K562 (cell line): ENCODE data around the gene ST7. TPM values are rescaled to one million over a fixed set of nuclear protein-coding genes. Genes with fewer than 3 reads are reported as not detected.

Experiments used
- ATAC-seq: fragments of 200-7000 bp; cut with Tn5 transposase; 3 replicates; pipeline ENCODE4 v1.9.1; 2020; ENCODE audit warnings: moderate library complexity
- BruUV-seq: library from RNA; stranded (reverse); fragments of 400-500 nt; replicated peaks from 2 replicates; lab custom pipeline; 2021; lab: Mats Ljungman, UMichigan
- CTCF ChIA-PET: fragments of 300-600 bp; formaldehyde crosslinking; extraction: SDS; loops from one replicate; lab custom pipeline; 2021; ENCODE audit warnings: low intra/inter-chr PET ratio; lab: Yijun Ruan, JAX
- POLR2A ChIA-PET: fragments of 300-600, 350-650 bp; sonication (Branson Sonifier 250); formaldehyde crosslinking; extraction: SDS; loops from one replicate; lab custom pipeline; 2021; ENCODE audit warnings: antibody characterized with exemption, inconsistent platforms; lab: Yijun Ruan, JAX
- DNase-seq, 4 experiments: peaks; one replicate each; pipeline versions ENCODE4 v3.0.0 to v3.0.0-alpha.2; 2011 to 2018; ENCODE audit warnings: low spot score in 3 of 4, mixed read lengths in 3 of 4; ENCODE audit errors: extremely low read depth in 1 of 4
- FAIRE-seq: peaks from 2 replicates; lab custom pipeline; 2011; peaks lifted over from hg19 to GRCh38; lab: Jason Lieb, UNC
- H2AFZ ChIP-seq: 2 replicates; pipeline ENCODE4 v1.6.0; 2011; ENCODE audit warnings: low read depth, low read length, control low read depth, inconsistent platforms
- H3K27ac ChIP-seq: fragments of 200-600 bp; 3 replicates; pipeline ENCODE4 v1.8.0; 2011; ENCODE audit warnings: low read depth, mild to moderate bottlenecking, control low read depth, inconsistent platforms, low read length, moderate library complexity, mixed read lengths; ENCODE audit errors: extremely low read depth
- H3K27me3 ChIP-seq, 2 experiments: fragments of 300-600 bp in 1 of 2; 2 replicates in 1 of 2; 3 replicates in 1 of 2; pipeline versions ENCODE4 v1.6.0 to v1.8.0; 2011; ENCODE audit warnings: inconsistent platforms in 2 of 2, low read length in 2 of 2, mild to moderate bottlenecking in 1 of 2, mixed read lengths in 1 of 2, moderate library complexity in 1 of 2; ENCODE audit not compliant: control insufficient read depth in 2 of 2, insufficient read depth in 2 of 2
- H3K36me3 ChIP-seq: fragments of 300-600 bp; 3 replicates; pipeline ENCODE4 v1.8.0; 2011; ENCODE audit warnings: mild to moderate bottlenecking, low read length, inconsistent platforms; ENCODE audit not compliant: control insufficient read depth, insufficient read depth
- H3K4me1 ChIP-seq, 2 experiments: fragments of 200-600 bp in 1 of 2; replicated peaks in 1 of 2; 2 replicates in 1 of 2; 3 replicates in 1 of 2; pipeline versions ENCODE4 v1.5.1 to v1.8.0; 2011; ENCODE audit warnings: inconsistent platforms in 2 of 2, low read length in 2 of 2, mild to moderate bottlenecking in 1 of 2, mixed read lengths in 1 of 2, moderate library complexity in 1 of 2; ENCODE audit not compliant: control insufficient read depth in 2 of 2, insufficient read depth in 2 of 2
- H3K4me2 ChIP-seq: 2 replicates; pipeline ENCODE4 v1.6.1; 2011; ENCODE audit warnings: low read length, control low read depth, inconsistent platforms, mixed read lengths; ENCODE audit not compliant: insufficient read depth
- H3K4me3 ChIP-seq: fragments of 200-600 bp; sonication (generic), shearing (Covaris generic); 2 replicates; pipeline ENCODE4 v1.5.1; 2016; ENCODE audit warnings: control low read depth, inconsistent platforms
- H3K79me2 ChIP-seq: fragments of 200-600 bp; 3 replicates; pipeline ENCODE4 v1.8.0; 2011; ENCODE audit warnings: low read length, inconsistent platforms; ENCODE audit not compliant: control insufficient read depth, insufficient read depth
- H3K9ac ChIP-seq, 2 experiments: 2 replicates each; pipeline versions ENCODE4 v1.6.0 to v1.6.1; 2011; ENCODE audit warnings: low read depth in 2 of 2, low read length in 2 of 2, control low read depth in 1 of 2, inconsistent platforms in 1 of 2, mild to moderate bottlenecking in 1 of 2, mixed read lengths in 1 of 2; ENCODE audit not compliant: insufficient read depth in 1 of 2
- H3K9me1 ChIP-seq: one replicate; pipeline ENCODE4 v1.6.0; 2011; ENCODE audit warnings: inconsistent platforms, mild to moderate bottlenecking, low read length, moderate library complexity; ENCODE audit not compliant: control insufficient read depth, insufficient read depth
- H3K9me3 ChIP-seq: replicated peaks from 2 replicates; pipeline ENCODE4 v1.5.1; 2011; ENCODE audit warnings: low read depth, low read length, inconsistent platforms; ENCODE audit not compliant: control insufficient read depth, insufficient read depth
- H4K20me1 ChIP-seq: replicated peaks from 2 replicates; pipeline ENCODE4 v1.6.1; 2011; ENCODE audit warnings: low read length, inconsistent platforms, mixed read lengths; ENCODE audit not compliant: control insufficient read depth, insufficient read depth
- CHD1 ChIP-seq: fragments of 200-600 bp; sonication (generic); IDR thresholded peaks from one replicate; pipeline ENCODE4 v1.6.1; 2012; ENCODE audit warnings: mild to moderate bottlenecking, moderate library complexity, low read length, inconsistent platforms
- CREB1 ChIP-seq, 2 experiments: sonication (generic) in 1 of 2; formaldehyde crosslinking in 1 of 2; IDR thresholded peaks; 2 replicates each; pipeline versions ENCODE4 v1.6.1 to v1.8.0; 2012 to 2022; ENCODE audit warnings: inconsistent platforms in 1 of 2, mild to moderate bottlenecking in 1 of 2, missing genetic modification reagents in 1 of 2, moderate library complexity in 1 of 2
- CTCF ChIP-seq, 3 experiments: IDR thresholded peaks in 2 of 3; conservative IDR thresholded peaks in 1 of 3; 2 replicates each; pipeline ENCODE4 v1.5.1; 2011 to 2012; ENCODE audit warnings: low read length in 3 of 3, mild to moderate bottlenecking in 3 of 3, control low read depth in 2 of 3, improper control_type of control experiment in 1 of 3, inconsistent platforms in 1 of 3, low read depth in 1 of 3, mixed read lengths in 1 of 3, moderate library complexity in 1 of 3; ENCODE audit not compliant: insufficient read depth in 2 of 3
- E2F5 ChIP-seq: sonication (generic); formaldehyde crosslinking; IDR thresholded peaks from 2 replicates; pipeline ENCODE4 v1.8.0; 2022; ENCODE audit warnings: mild to moderate bottlenecking, missing genetic modification reagents
- FOXP1 ChIP-seq: sonication (generic); formaldehyde crosslinking; IDR thresholded peaks from 2 replicates; pipeline ENCODE4 v1.8.0; 2022; ENCODE audit warnings: mild to moderate bottlenecking, missing genetic modification reagents
- IRF2 ChIP-seq: sonication (generic); formaldehyde crosslinking; IDR thresholded peaks from 2 replicates; pipeline ENCODE4 v1.8.1; 2022; ENCODE audit warnings: mild to moderate bottlenecking, missing genetic modification reagents
- MYBL2 ChIP-seq, 2 experiments: fragments of 450-650 bp in 1 of 2; sonication (generic) in 1 of 2; formaldehyde crosslinking in 1 of 2; IDR thresholded peaks; 2 replicates each; pipeline versions ENCODE4 v1.6.1 to v1.8.1; 2017 to 2022; ENCODE audit warnings: borderline replicate concordance in 1 of 2, inconsistent platforms in 1 of 2, low read depth in 1 of 2, mild to moderate bottlenecking in 1 of 2, missing genetic modification reagents in 1 of 2, moderate library complexity in 1 of 2
- NEUROD1 ChIP-seq: fragments of 150-350 bp; IDR thresholded peaks from 2 replicates; pipeline ENCODE4 v1.6.1; 2014; ENCODE audit warnings: borderline replicate concordance, low read length, low read depth; ENCODE audit not compliant: partially characterized antibody
- SLC30A9 ChIP-seq: fragments of 250-450 bp; sonication (Bioruptor Pico); IDR thresholded peaks from 2 replicates; pipeline ENCODE4 v1.8.0; 2022; ENCODE audit warnings: mild to moderate bottlenecking, moderate library complexity
- THRAP3 ChIP-seq: fragments of 450-650 bp; IDR thresholded peaks from 2 replicates; pipeline ENCODE4 v1.6.1; 2016; ENCODE audit warnings: mild to moderate bottlenecking, inconsistent platforms, borderline replicate concordance
- ZKSCAN3 ChIP-seq: fragments of 250-450 bp; sonication (Bioruptor Pico); IDR thresholded peaks from 2 replicates; pipeline ENCODE4 v1.4.0; 2020
- ZNF134 ChIP-seq: fragments of 250-450 bp; sonication (Bioruptor Pico); conservative IDR thresholded peaks from 2 replicates; pipeline ENCODE4 v1.4.0; 2020
- ZNF165 ChIP-seq: fragments of 250-450 bp; sonication (Bioruptor Pico); IDR thresholded peaks from 2 replicates; pipeline ENCODE4 v1.4.0; 2020; ENCODE audit warnings: borderline replicate concordance
- ZNF311 ChIP-seq: fragments of 250-450 bp; sonication (Bioruptor Pico); IDR thresholded peaks from 2 replicates; pipeline ENCODE4 v1.4.0; 2020; ENCODE audit warnings: mild to moderate bottlenecking, moderate library complexity
- ZNF408 ChIP-seq: fragments of 250-450 bp; sonication (Bioruptor Pico); IDR thresholded peaks from 2 replicates; pipeline ENCODE4 v1.4.0; 2020; ENCODE audit warnings: low read depth, mild to moderate bottlenecking, moderate library complexity
- WGBS: fragments of 100-300 bp; shearing (Covaris generic); methylation state at CpG from one replicate; pipeline ENCODE4 v1.1.6; 2016; ENCODE audit warnings: low coverage, mixed read lengths; ENCODE audit not compliant: insufficient coverage; ENCODE audit errors: missing lambda C conversion rate; 5-methylcytosine and 5-hydroxymethylcytosine counted together
- in situ Hi-C: fragments of 300-500 bp; cut with MboI; formaldehyde crosslinking; loops from 4 replicates; pipeline ENCODE4 v1.15.0; 2018; ENCODE audit warnings: inconsistent platforms, mixed read lengths
- intact Hi-C: fragments of 100-400 bp; cut with micrococcal nuclease; formaldehyde crosslinking; loops from 2 replicates; pipeline ENCODE4 v1.14.2; 2022
- polyA plus RNA-seq, 8 experiments: library from polyadenylated mRNA; depleted of rRNA in 4 of 8; stranded (reverse) in 5 of 8; unstranded in 3 of 8; fragments of >200 nt; fragmentation: Nextera tagmentation in 2 of 8; fragmentation: Illumina TruSeq in 1 of 8; extraction: Ambion mirVana in 2 of 8; extraction: Trizol in 1 of 8; gene quantifications; 2 replicates each; pipeline versions ENCODE4 v1.2.1 to v1.2.3, GENCODE V29; 2011 to 2014; ENCODE audit warnings: inconsistent platforms in 1 of 8, missing spikeins in 1 of 8
- total RNA-seq, 7 experiments: library from RNA; depleted of rRNA in 6 of 7; stranded (reverse); fragments of >200 nt in 6 of 7; fragmentation: Illumina TruSeq in 2 of 7; extraction: Trizol in 2 of 7; gene quantifications; 2 replicates each; pipeline versions ENCODE4 v1.2.1 to v1.2.3, GENCODE V29; 2011 to 2021; ENCODE audit warnings: low replicate concordance in 1 of 7

The ST7 gene
- total and polyA plus RNA-seq, 9 of the 15 experiments (the other 6 are each of a cell fraction or from before 2014, with no cell fraction given), result 23.9 to 56.3 (median 36.9) TPM

GRCh38 chr7:117202511-117202910, 249.2 kb downstream of the ST7 start:
- Histone ChIP-seq H3K27me3 (no peaks in the 10 kb centered on the region), H3K9me3 (no peaks in the 10 kb centered on the region), H2AFZ (no peak overlapping the region), H3K79me2 (no peaks in the 10 kb centered on the region), H3K4me3 (no peak overlapping the region), H3K36me3 (peaks cover 36% of the 10 kb centered on the region; the same call in 2 of the 3 replicates), H3K4me1 (no peaks in the 10 kb centered on the region), H3K9me1 (no peaks in the 10 kb centered on the region), H4K20me1 (no peaks in the 10 kb centered on the region), H3K4me2 (no peak overlapping the region), H3K9ac (no peak overlapping the region), H3K27ac (no peak overlapping the region)
- ChIA-PET CTCF (no interaction called here), POLR2A (interaction anchor here (0.6 to 1.1 kb wide), 2 partner anchors 9 to 70 kb away, joined by 3 read pairs; no protein-coding TSS in a partner anchor)
- no peak for DNase-seq
- no peak for FAIRE-seq
- intact Hi-C loops (no loop called here), in situ Hi-C loops (no loop called here)
- no peak for ATAC-seq
- 72% methylated on average over 3 of the region's 3 CpGs for WGBS
- no TSS peak for BruUV-seq
- TF ChIP-seq ZNF408 (CRISPR knock-in tag), result no peak
- TF ChIP-seq ZNF311, result no peak
- TF ChIP-seq ZKSCAN3 (CRISPR knock-in tag), result no peak
- TF ChIP-seq ZNF134 (CRISPR knock-in tag), result no peak
- no peak for TF ChIP-seq THRAP3
- TF ChIP-seq CHD1, result no peak
- TF ChIP-seq MYBL2 (IDR thresholded peaks at IDR 0.05; ENCODE audit: low read depth), result no peak
- TF ChIP-seq MYBL2 (CRISPR knock-in tag; IDR thresholded peaks at IDR 0.05; ENCODE audit: borderline replicate concordance), result no peak
- no peak for TF ChIP-seq SLC30A9 (CRISPR knock-in tag)
- TF ChIP-seq CREB1 (IDR thresholded peaks at IDR 0.05), result no peak
- TF ChIP-seq CREB1 (CRISPR knock-in tag; IDR thresholded peaks at IDR 0.05), result no peak
- TF ChIP-seq FOXP1, result no peak
- TF ChIP-seq CTCF (IDR thresholded peaks at IDR 0.05 in 2 of 3, conservative IDR thresholded peaks at IDR 0.05 in 1 of 3; ENCODE audit: insufficient read depth in 2 of 3, low read depth in 1 of 3, low read length in 3 of 3), result no peak
- TF ChIP-seq ZNF165 (CRISPR knock-in tag), result no peak
- no peak for TF ChIP-seq NEUROD1
- no peak for TF ChIP-seq E2F5 (CRISPR knock-in tag)
- TF ChIP-seq IRF2 (CRISPR knock-in tag), result no peak
